LHCN-M2 (cell line): Measurements from ENCODE around the gene MST1. TPM values are rescaled to one million over a fixed set of nuclear protein-coding genes. Genes with fewer than 3 reads are reported as not detected.
A peak's percentile ranks its signal among the peaks of the same experiment; 100 is the strongest.

Experiments used
- DNase-seq: peaks from one replicate; pipeline ENCODE4 v3.0.0-alpha.2; 2012; ENCODE audit warnings: low read depth
- total RNA-seq: library from RNA; depleted of rRNA; stranded (reverse); fragments of >200 nt; gene quantifications from 2 replicates; pipeline ENCODE4 v1.2.3, GENCODE V29; 2014

The MST1 gene
- total RNA-seq, 1 experiment from 2014 or later: 7.7 TPM

GRCh38 chr3:49718858-49719213 lies 29.6 kb upstream of the MST1 start:
- no peak for DNase-seq

- no peak for DNase-seq
These were observed 28.9 kb upstream of the MST1 start for GRCh38 chr3:49717959-49718857.

DNA sequence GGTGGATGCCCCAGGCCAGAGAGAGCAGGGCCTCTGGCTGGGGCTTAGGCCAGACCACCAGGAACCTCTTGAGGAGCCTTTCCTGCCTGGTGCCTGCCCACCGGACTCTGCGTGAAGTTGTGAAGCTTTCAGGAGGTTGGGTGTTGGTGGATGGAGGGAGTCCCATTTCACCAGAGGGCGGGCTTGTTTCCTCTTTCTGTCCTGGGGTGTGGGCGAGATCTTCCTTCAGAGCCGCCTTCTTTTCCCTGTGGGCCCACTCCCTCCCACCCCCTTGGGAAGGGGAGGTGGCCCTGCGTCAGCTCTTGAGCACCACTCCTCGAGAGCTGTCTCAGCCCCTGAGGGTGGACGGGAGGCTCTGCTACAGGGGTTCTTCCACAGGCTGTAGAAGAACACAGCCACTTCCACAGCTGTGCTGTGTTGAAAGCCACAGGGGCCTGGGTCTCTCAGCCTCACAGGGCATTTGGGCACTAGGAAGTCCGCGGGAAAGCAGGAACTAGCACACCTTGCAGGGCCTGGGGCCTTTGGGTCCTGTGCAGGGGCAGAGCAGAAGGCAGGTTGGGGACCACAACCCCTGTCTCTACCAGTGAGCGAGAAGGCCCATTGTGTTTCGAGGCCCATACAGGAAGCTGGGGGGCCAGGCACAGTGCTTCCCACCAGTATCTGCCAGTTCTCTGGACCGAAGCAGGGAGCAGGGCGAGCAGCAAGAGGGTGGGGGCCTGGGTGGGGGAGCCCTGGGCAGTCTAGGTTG lies 28.1 kb upstream of the MST1 start:
- DNase-seq: no peak

DNA sequence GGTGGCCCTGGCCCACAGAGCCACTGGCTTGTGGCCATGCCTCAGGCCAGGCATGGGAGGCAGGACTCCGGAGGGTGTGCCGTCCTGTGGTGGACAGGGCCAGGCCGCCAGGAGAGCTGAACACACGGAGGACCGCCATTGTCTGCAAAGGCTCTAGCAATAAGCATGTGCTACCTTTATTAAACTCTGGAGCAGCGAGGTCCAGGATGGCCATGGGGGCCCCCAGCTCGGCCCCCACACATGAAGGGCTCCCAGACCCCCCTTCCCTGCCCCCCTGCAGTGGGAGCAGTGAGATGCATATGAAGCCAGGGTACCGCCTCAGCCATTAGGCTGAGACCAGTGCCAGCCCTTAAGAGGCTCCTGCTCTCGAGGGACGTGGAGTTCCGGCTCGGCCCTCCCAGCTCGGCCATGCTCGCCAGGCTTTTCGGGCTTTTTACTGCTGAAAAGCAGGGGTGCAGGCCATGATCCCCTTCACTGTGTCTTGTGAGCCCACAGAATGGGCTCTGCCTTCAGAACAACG lies 27.5 kb upstream of the MST1 start:
- no peak for DNase-seq

DNA sequence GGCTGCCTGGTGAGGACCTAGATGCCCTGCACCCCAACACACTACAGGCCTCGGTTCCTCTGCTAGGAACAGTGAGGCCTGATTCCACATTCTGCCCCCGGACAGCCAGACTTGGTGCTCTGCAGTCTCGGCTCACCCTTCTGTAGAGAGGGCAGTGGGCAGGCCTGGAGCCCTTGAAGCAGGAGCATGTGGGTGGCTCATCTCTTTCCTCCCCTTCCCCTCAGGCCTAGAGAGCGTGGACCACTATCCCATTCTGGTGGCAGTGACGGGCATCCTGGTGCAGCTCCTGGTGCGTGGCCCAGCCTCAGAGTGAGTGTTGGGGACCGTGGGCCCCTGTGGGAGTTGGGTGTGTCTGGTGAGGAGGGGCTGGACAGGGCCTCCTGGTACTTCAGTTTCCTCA lies 26.9 kb upstream of the MST1 start:
- DNase-seq: no peak

- DNase-seq: no peak
These were observed 26.4 kb upstream of the MST1 start for GRCh38 chr3:49715611-49716121.

DNA sequence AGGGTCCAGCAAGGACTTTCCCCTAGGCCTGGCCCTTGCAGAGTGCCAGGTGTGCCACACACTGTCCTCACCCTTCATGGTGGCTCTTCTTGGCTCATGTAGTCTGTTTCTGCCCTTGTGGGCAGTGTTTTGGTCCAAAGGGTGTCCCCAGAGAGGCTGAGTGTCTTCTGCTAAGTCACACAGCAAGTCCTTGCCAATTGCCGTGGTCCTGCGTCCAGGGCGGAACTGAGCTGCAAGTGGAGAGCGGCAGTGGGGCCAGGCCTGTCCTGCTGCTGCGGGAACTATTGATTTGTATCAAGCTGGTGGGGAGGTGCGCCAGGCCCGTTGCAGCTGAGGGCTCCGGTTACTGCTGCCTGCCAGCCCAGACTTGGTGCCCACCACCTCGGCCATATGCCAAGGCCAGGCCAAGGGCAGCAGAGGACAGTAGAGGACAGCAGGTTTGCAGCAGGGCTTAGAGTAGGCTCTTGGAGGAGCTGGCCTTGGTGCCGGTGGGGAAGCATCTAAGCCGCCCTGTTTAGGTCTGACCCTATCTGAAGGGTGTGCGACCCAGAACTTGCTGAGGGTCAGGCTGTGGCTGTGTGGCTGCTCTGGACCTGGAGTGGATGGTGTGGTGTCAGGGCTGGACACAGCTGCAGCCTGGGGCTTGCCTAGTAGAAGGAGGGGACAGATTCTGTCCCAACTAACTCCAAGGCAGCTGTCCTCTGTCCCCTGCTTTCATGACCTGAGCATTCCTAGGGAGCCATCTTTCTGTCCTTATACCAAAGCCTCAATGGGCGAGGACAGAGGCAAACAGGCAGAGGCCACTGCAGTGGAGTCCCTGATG lies 25.7 kb upstream of the MST1 start:
- no peak for DNase-seq

- no peak for DNase-seq
These were observed 24.2 kb upstream of the MST1 start for GRCh38 chr3:49713336-49714105.

- DNase-seq: no peak
These were observed 23.5 kb upstream of the MST1 start for GRCh38 chr3:49712631-49713317.

DNA sequence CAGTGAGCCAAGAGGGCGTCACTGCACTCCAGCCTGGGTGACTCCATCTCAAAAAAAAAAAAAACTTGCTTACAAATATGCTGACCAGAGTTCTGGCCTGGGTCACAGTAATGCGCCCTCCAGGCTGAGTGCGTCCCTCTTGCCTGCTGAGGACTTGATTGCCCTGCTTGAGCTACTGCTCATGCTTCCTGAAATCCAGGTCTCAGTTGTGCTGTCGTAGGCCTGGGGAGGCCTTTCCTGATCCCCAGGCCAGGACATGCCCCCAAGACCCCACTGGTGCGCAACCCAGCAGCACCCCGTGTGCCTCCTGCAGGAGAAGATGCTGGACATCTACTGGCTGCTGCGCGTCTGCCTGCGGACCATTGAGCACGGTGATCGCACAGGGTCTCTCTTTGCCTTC lies 22.9 kb upstream of the MST1 start:
- no peak for DNase-seq

GRCh38 chr3:49711489-49711888 lies 22.2 kb upstream of the MST1 start:
- DNase-seq: no peak

GRCh38 chr3:49709852-49710251 lies 20.6 kb upstream of the MST1 start:
- DNase-seq: no peak

- peak; percentile 30 for DNase-seq
These were observed 17.8 kb upstream of the MST1 start for GRCh38 chr3:49707113-49707480.

GRCh38 chr3:49706456-49707112 lies 17.3 kb upstream of the MST1 start:
- DNase-seq: no peak

DNA sequence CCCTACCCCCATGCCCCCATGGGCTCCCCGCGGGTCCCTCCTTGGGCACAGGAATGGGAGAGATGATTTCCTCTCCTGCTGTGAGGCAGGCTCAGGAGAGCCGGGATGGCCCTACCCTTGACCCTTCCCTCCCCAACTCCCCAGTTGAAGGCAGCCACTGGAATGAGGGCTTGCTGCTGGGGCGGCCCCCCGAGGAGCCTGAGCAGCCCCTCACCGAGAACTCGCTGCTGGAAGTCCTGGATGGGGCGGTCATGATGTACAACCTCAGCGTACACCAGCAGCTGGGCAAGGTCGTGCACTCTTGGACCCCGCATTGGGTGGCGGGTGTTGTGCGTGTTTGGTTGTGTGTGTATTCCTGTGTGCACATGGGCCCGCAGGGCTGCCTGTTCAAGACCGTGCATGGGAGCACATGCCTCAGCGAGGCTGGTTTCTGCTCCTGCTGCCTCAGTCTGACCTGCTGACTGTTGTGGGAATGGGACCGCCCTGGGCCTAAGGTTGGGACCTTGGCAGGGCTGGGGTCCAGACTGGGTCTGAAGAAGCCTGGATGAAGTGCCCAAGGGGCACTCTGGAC lies 16.2 kb upstream of the MST1 start:
- DNase-seq: no peak

- no peak for DNase-seq
These were observed 15.4 kb upstream of the MST1 start for GRCh38 chr3:49704629-49705028.

DNA sequence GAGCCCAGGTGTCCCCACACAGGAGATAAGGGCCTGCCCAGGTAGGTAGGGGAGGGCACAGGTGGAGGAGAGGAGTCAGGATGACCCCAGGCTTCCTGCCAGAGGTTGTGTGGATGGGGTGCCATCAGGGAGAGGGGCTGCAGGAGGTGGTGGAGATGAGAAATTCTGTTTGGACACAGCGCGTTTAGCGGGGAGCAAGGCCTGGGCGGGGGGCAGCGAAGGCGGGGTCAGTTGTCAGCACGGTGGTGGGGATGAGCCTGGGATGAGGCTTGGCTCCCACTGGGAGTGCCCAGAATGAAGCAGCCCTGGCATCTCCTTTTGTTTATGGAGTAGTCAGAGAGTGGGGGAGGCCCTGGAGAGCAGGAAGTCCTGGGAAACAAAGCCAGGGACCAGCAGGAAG lies 14.7 kb upstream of the MST1 start:
- DNase-seq: no peak

DNA sequence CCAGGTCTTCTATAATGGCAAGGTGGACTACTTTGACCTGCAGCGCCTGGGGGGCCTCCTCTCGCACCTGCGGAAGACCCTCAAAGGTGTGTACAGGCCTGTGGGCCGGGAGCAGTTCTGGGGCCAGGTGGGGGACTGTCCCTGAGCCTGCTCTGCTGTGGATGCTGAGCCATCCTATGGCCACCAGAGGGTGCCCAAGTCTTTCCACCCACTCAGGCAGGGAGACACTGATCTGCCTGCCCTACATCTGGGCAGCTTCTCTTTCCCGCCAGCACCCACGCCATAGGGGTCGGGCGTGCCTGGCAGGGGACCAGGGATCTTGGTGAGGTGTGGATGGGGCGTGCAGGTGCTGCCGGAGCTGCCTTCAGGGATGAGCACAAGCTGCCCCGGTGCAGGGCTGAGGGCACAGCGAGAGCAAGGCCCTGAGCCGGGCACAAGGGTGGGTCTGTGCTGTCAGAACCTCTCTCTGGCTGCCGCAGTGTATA lies 14.2 kb upstream of the MST1 start:
- peak; percentile 47 for DNase-seq

DNA sequence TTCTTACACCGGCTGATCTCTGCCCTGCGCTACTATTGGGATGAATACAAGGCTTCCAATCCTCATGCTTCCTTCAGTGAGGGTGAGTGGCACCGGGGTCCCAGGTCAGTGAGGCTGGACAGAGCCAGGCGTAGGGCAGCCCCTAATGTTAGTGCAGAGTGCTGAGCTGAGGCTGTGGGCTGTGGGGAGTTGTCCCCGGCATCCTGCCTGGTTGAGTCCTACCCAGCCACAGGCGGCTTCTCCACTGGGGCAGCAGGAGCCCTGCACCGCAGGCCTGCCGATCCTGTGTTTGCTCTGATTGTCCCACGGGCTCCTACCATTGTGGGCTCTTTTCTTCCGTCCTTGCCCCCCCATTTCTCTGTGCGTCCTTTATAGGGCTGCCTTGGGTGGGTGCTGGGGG lies 13.4 kb upstream of the MST1 start:
- DNase-seq: no peak
